Gastrocnemius medialis (tissue), 4 donors: ENCODE data around the gene PDK4.

ENCODE experiments used
- POLR2A ChIP-seq, 2 donors: fragments of 450-650 bp; IDR thresholded peaks; one replicate each; pipeline ENCODE4 v1.6.1; 2017; ENCODE audit warnings: antibody characterized with exemption in 2 of 2, mild to moderate bottlenecking in 2 of 2, moderate library complexity in 2 of 2
- TF ChIP-seq, protein P1 (sequence below), 5 experiments: fragments of 450-650 bp in 3 of 5; fragments of 200-600 bp in 2 of 5; sonication (generic) in 2 of 5; IDR thresholded peaks in 4 of 5; conservative IDR thresholded peaks in 1 of 5; 1 replicate in 4 of 5; 2 replicates in 1 of 5; pipeline ENCODE4 v1.5.1; 2016 to 2019; ENCODE audit warnings: antibody characterized with exemption in 5 of 5, mild to moderate bottlenecking in 3 of 5, moderate library complexity in 3 of 5

DNA sequence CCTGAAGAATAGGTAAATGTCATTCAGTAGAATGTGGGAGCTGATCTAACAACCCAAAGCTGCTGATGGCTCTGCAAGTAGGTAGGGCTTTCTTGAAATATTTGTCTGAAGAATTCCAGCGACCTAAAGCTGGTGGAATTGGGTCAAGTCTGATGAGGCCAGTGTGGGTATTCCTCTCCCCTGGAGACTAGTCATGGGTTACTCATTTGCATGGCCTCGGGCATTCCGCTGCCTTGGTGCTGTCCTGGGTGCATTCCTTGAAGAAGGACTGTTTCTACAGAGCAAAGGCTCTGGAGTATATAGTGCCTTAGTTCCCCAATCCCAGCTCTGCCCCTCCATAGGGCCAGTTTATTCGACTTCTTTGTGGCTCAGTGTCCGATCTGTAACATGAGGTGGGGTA is 19.2 kb downstream of the PDK4 start:
- TF ChIP-seq, protein P1, sequence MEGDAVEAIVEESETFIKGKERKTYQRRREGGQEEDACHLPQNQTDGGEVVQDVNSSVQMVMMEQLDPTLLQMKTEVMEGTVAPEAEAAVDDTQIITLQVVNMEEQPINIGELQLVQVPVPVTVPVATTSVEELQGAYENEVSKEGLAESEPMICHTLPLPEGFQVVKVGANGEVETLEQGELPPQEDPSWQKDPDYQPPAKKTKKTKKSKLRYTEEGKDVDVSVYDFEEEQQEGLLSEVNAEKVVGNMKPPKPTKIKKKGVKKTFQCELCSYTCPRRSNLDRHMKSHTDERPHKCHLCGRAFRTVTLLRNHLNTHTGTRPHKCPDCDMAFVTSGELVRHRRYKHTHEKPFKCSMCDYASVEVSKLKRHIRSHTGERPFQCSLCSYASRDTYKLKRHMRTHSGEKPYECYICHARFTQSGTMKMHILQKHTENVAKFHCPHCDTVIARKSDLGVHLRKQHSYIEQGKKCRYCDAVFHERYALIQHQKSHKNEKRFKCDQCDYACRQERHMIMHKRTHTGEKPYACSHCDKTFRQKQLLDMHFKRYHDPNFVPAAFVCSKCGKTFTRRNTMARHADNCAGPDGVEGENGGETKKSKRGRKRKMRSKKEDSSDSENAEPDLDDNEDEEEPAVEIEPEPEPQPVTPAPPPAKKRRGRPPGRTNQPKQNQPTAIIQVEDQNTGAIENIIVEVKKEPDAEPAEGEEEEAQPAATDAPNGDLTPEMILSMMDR (IDR thresholded peaks at IDR 0.05 in 4 of 5, conservative IDR thresholded peaks at IDR 0.05 in 1 of 5) = no peak
- TF ChIP-seq POLR2A (IDR thresholded peaks at IDR 0.05) = no peak
